Measurements from ENCODE around the gene CLCN7. TPM values are rescaled to one million over a fixed set of nuclear protein-coding genes. Genes with fewer than 3 reads are reported as not detected.
"Not testable (repeated sequence)": the region's sequence is repeated elsewhere in the genome, so short reads cannot be mapped to it uniquely, and the experiment has no call there.

The CLCN7 gene
- polyA plus RNA-seq, 1 donor from 2014 or later: 40.9 TPM

GRCh38 chr16:1470481-1471251 is 4.2 kb downstream of the CLCN7 start:
- Histone ChIP-seq H3K9ac (ENCODE audit: low read length) (no peak overlapping the region), H3K9me2 (ENCODE audit: insufficient read depth, low read length) (no peaks in the 10 kb centered on the region), H3K4me3 (ENCODE audit: low read length) (no peak overlapping the region), H3K36me3 (ENCODE audit: insufficient read depth, low read length) (no peaks in the 10 kb centered on the region), H2AFZ (ENCODE audit: low read depth, low read length) (no peak overlapping the region), H3K27ac (ENCODE audit: low read length) (no peak overlapping the region), H3K27me3 (ENCODE audit: insufficient read depth, low read depth, low read length) (no peaks in the 10 kb centered on the region), H3K4me2 (ENCODE audit: low read length) (no peak overlapping the region), H3K79me2 (replicated peaks; ENCODE audit: insufficient read depth, low read length) (peaks cover 17% of the 10 kb centered on the region), H3K9me3 (ENCODE audit: low read length) (no peaks in the 10 kb centered on the region), H3F3A (ENCODE audit: insufficient read depth, low read length, poor library complexity, severe bottlenecking) (no peaks in the 10 kb centered on the region), H4K20me1 (ENCODE audit: insufficient read depth) (no peaks in the 10 kb centered on the region)
- TF ChIP-seq EP300 (conservative IDR thresholded peaks at IDR 0.05; ENCODE audit: poor library complexity, severe bottlenecking) (no peak), TAF1 (IDR thresholded peaks at IDR 0.05; ENCODE audit: low read depth) (no peak), RAD21 (conservative IDR thresholded peaks at IDR 0.05) (no peak), SMC3 (conservative IDR thresholded peaks at IDR 0.05; ENCODE audit: poor library complexity) (no peak), CTCF (IDR thresholded peaks at IDR 0.05; ENCODE audit: poor library complexity, severe bottlenecking) (no peak), EZH2 (IDR thresholded peaks at IDR 0.05; ENCODE audit: borderline replicate concordance, insufficient read depth, low read length, poor library complexity, severe bottlenecking) (no peak)

- H3K9me3 ChIP-seq (ENCODE audit: low read length): no peaks in the 10 kb centered on the region
- H3K9ac ChIP-seq (ENCODE audit: low read length): no peak overlapping the region
- no peak overlapping the region for H3K4me3 ChIP-seq (ENCODE audit: low read length)
- H3K79me2 ChIP-seq (replicated peaks; ENCODE audit: insufficient read depth, low read length): peaks cover 17% of the 10 kb centered on the region
- H2AFZ ChIP-seq (ENCODE audit: low read depth, low read length): no peak overlapping the region
- H3K27me3 ChIP-seq (ENCODE audit: insufficient read depth, low read depth, low read length): no peaks in the 10 kb centered on the region
- no peaks in the 10 kb centered on the region for H4K20me1 ChIP-seq (ENCODE audit: insufficient read depth)
- no peaks in the 10 kb centered on the region for H3F3A ChIP-seq (ENCODE audit: insufficient read depth, low read length, poor library complexity, severe bottlenecking)
- TF ChIP-seq EP300 (conservative IDR thresholded peaks at IDR 0.05; ENCODE audit: poor library complexity, severe bottlenecking) (no peak), TAF1 (IDR thresholded peaks at IDR 0.05; ENCODE audit: low read depth) (no peak), POLR2AphosphoS5 (IDR thresholded peaks at IDR 0.05) (no peak), EZH2 (IDR thresholded peaks at IDR 0.05; ENCODE audit: borderline replicate concordance, insufficient read depth, low read length, poor library complexity, severe bottlenecking) (no peak), RAD21 (conservative IDR thresholded peaks at IDR 0.05) (no peak), MXI1 (conservative IDR thresholded peaks at IDR 0.05; ENCODE audit: poor library complexity, severe bottlenecking) (no peak), REST (IDR thresholded peaks at IDR 0.05; ENCODE audit: borderline replicate concordance) (no peak), CTCF (IDR thresholded peaks at IDR 0.05; ENCODE audit: poor library complexity, severe bottlenecking) (no peak), SMC3 (conservative IDR thresholded peaks at IDR 0.05; ENCODE audit: poor library complexity) (no peak)
- H3K27ac ChIP-seq (ENCODE audit: low read length): no peak overlapping the region
- no peaks in the 10 kb centered on the region for H3K36me3 ChIP-seq (ENCODE audit: insufficient read depth, low read length)
- no peaks in the 10 kb centered on the region for H3K9me2 ChIP-seq (ENCODE audit: insufficient read depth, low read length)
- H3K4me2 ChIP-seq (ENCODE audit: low read length): no peak overlapping the region
Observed at GRCh38 chr16:1469693-1470201, 5.1 kb downstream of the CLCN7 start.

GRCh38 chr16:1469141-1469540 is 5.7 kb downstream of the CLCN7 start:
- not testable (repeated sequence) for H3F3A ChIP-seq (ENCODE audit: insufficient read depth, low read length, poor library complexity, severe bottlenecking); H3K9ac ChIP-seq (ENCODE audit: low read length); H3K27ac ChIP-seq (ENCODE audit: low read length); H4K20me1 ChIP-seq (ENCODE audit: insufficient read depth); H2AFZ ChIP-seq (ENCODE audit: low read depth, low read length); H3K9me2 ChIP-seq (ENCODE audit: insufficient read depth, low read length); H3K9me3 ChIP-seq (ENCODE audit: low read length); H3K36me3 ChIP-seq (ENCODE audit: insufficient read depth, low read length); H3K4me2 ChIP-seq (ENCODE audit: low read length); H3K4me3 ChIP-seq (ENCODE audit: low read length); H3K27me3 ChIP-seq (ENCODE audit: insufficient read depth, low read depth, low read length)
- H3K79me2 ChIP-seq (replicated peaks; ENCODE audit: insufficient read depth, low read length): peaks cover 14% of the 10 kb centered on the region
